Bone marrow (tissue), 2 donors: ENCODE measurements around the gene TNS3.
A peak's percentile ranks its signal among the peaks of the same experiment; 100 is the strongest.

ENCODE experiments used
- DNase-seq, 2 donors: peaks; one replicate each; lab custom pipeline; 2025; lab: John Stamatoyannopoulos, UW

Gene TNS3

GRCh38 chr7:47484923-47485639, 96.8 kb downstream of the TNS3 start:
- no peak for DNase-seq

- DNase-seq: no peak
Measured at GRCh38 chr7:47484457-47484856, 97.5 kb downstream of the TNS3 start.

- peak in 1 of 2 donors; percentile 11 for DNase-seq
Measured at GRCh38 chr7:47483604-47484273, 98.2 kb downstream of the TNS3 start.

- DNase-seq: peak; percentile 25 to 92
Measured at GRCh38 chr7:47482013-47482875, 99.7 kb downstream of the TNS3 start.

- no peak for DNase-seq
Measured at GRCh38 chr7:47481541-47482012, 100.3 kb downstream of the TNS3 start.

GRCh38 chr7:47480576-47481538, 101.1 kb downstream of the TNS3 start:
- no peak for DNase-seq

- DNase-seq: no peak
Measured at GRCh38 chr7:47479821-47480575, 101.9 kb downstream of the TNS3 start.

- peak in 1 of 2 donors; percentile 66 for DNase-seq
Measured at GRCh38 chr7:47478926-47479711, 102.8 kb downstream of the TNS3 start.

GRCh38 chr7:47478017-47478344, 103.9 kb downstream of the TNS3 start:
- no peak for DNase-seq

GRCh38 chr7:47477191-47478016, 104.5 kb downstream of the TNS3 start:
- DNase-seq: no peak

GRCh38 chr7:47475880-47476227, 106.1 kb downstream of the TNS3 start:
- DNase-seq: no peak

GRCh38 chr7:47474937-47475879, 106.7 kb downstream of the TNS3 start:
- DNase-seq: peak; percentile 64 to 89

- no peak for DNase-seq
Measured at GRCh38 chr7:47474211-47474936, 107.5 kb downstream of the TNS3 start.

GRCh38 chr7:47473499-47474210, 108.3 kb downstream of the TNS3 start:
- DNase-seq: no peak

- no peak for DNase-seq
Measured at GRCh38 chr7:47472444-47473157, 109.3 kb downstream of the TNS3 start.

GRCh38 chr7:47471831-47472230, 110.1 kb downstream of the TNS3 start:
- DNase-seq: no peak
